ENCODE results near the gene CAMTA1.

Gene CAMTA1

GRCh38 chr1:7108251-7108650 is 323.0 kb downstream of the CAMTA1 start:
- in situ Hi-C loops (cut with HindIII; ENCODE audit: low pct_unique_long_range_greater_than_20kb, low sequenced_read_pairs), result no loop called here
- TF ChIP-seq JUND (IDR thresholded peaks at IDR 0.05; ENCODE audit: low read depth), result no peak
- no peak for DNase-seq (ENCODE audit: low read depth in 1 of 2, low spot score in 1 of 2)

- DNase-seq (ENCODE audit: low read depth in 1 of 2, low spot score in 1 of 2), result no peak
- in situ Hi-C loops (cut with HindIII; ENCODE audit: low pct_unique_long_range_greater_than_20kb, low sequenced_read_pairs), result no loop called here
- TF ChIP-seq JUND (IDR thresholded peaks at IDR 0.05; ENCODE audit: low read depth), result no peak
Measured at GRCh38 chr1:7109901-7110300, 324.6 kb downstream of the CAMTA1 start.

GRCh38 chr1:7110321-7110720 is 325.1 kb downstream of the CAMTA1 start:
- in situ Hi-C loops (cut with HindIII; ENCODE audit: low pct_unique_long_range_greater_than_20kb, low sequenced_read_pairs), result no loop called here
- no peak for TF ChIP-seq JUND (IDR thresholded peaks at IDR 0.05; ENCODE audit: low read depth)
- DNase-seq (ENCODE audit: low read depth in 1 of 2, low spot score in 1 of 2), result no peak

- no peak for TF ChIP-seq JUND (IDR thresholded peaks at IDR 0.05; ENCODE audit: low read depth)
- in situ Hi-C loops (cut with HindIII; ENCODE audit: low pct_unique_long_range_greater_than_20kb, low sequenced_read_pairs), result no loop called here
- no peak for DNase-seq (ENCODE audit: low read depth in 1 of 2, low spot score in 1 of 2)
Measured at GRCh38 chr1:7111853-7112252, 326.6 kb downstream of the CAMTA1 start.

- DNase-seq (ENCODE audit: low read depth in 1 of 2, low spot score in 1 of 2), result no peak
- TF ChIP-seq JUND (IDR thresholded peaks at IDR 0.05; ENCODE audit: low read depth), result no peak
- in situ Hi-C loops (cut with HindIII; ENCODE audit: low pct_unique_long_range_greater_than_20kb, low sequenced_read_pairs), result no loop called here
Measured at GRCh38 chr1:7113136-7113535, 327.9 kb downstream of the CAMTA1 start.

DNA sequence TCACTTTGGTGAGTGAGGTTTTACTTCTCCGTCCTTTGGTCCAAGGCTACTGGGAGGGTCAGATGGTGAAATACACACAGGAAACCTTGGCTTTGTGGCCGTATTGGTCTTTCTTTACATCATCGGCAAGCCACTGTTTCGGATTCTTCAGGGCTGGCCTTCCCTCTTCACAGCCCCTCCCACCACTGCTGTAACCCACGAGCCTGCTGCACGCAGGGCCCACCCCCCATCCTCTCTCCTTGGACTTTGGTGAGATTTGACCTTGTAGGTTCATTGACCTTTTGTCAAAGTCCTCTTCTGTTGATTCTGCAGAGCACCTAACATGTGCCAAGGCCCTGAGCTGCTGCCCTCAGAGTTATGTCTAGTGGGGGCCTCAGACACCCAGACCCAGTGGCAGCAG is 328.6 kb downstream of the CAMTA1 start:
- DNase-seq (ENCODE audit: low read depth in 1 of 2, low spot score in 1 of 2), result no peak
- in situ Hi-C loops (cut with HindIII; ENCODE audit: low pct_unique_long_range_greater_than_20kb, low sequenced_read_pairs), result no loop called here
- no peak for TF ChIP-seq JUND (IDR thresholded peaks at IDR 0.05; ENCODE audit: low read depth)

DNA sequence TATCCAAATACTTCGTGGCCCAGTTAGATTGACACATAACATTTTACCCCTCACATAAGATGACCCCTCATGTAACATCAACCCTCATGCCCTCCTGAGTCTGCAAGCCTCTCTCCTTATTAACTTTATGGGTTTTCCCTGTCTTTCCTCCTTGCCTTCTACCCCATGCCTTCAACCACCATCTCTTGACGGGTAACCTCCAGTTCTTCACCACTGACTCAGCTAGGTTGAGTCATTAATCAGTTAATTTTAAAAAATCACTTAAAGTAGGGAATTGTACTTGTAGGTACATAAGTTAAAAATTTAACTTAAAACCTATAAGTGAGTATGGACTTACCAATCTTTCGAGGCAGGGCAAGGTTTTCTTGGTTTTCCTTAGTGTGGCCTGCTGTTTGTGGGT is 330.7 kb downstream of the CAMTA1 start:
- no peak for DNase-seq (ENCODE audit: low read depth in 1 of 2, low spot score in 1 of 2)
- in situ Hi-C loops (cut with HindIII; ENCODE audit: low pct_unique_long_range_greater_than_20kb, low sequenced_read_pairs), result no loop called here
- no peak for TF ChIP-seq JUND (IDR thresholded peaks at IDR 0.05; ENCODE audit: low read depth)

GRCh38 chr1:7117399-7118281 is 332.4 kb downstream of the CAMTA1 start:
- peak; percentile 16 to 84 for DNase-seq (ENCODE audit: low read depth in 1 of 2, low spot score in 1 of 2)
- in situ Hi-C loops (cut with HindIII; ENCODE audit: low pct_unique_long_range_greater_than_20kb, low sequenced_read_pairs), result no loop called here
- no peak for TF ChIP-seq JUND (IDR thresholded peaks at IDR 0.05; ENCODE audit: low read depth)

- in situ Hi-C loops (cut with HindIII; ENCODE audit: low pct_unique_long_range_greater_than_20kb, low sequenced_read_pairs), result no loop called here
- no peak for TF ChIP-seq JUND (IDR thresholded peaks at IDR 0.05; ENCODE audit: low read depth)
Measured at GRCh38 chr1:7119156-7119555, 333.9 kb downstream of the CAMTA1 start.

DNA sequence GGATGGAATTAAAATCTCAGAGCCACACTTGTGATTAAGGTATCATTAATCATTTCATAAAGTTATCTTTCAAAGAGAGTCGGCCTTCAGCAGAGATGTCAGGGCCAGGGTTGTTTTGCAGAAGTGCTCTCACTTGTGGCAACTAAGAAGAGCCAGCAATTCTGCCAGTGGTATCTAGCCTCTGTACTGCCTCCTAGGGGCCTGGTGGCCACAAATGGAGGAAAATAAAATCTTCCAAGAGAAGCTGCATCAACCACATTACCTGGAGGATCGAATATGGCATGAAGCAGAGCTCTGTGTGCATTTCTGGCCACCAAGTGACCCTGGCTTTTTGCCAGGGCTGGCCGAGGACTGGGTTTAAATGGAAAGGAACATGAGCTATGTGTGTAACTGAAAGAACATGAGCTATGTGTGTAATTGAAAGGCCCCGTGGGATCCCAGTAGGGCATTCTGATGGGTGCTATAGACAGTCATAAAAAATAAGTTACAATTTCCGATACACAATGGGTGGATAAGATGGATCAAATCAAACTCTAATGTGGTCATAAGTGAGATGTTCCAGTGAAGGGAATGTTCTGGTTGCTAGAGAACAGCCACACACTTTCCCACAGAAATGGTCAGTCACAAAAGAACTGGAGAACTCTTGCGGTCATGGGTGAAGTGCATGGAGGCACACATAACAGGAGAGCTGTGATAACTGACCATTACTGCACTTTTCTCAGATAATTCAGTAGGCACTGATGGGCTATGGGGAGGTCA is 335.8 kb downstream of the CAMTA1 start:
- no peak for TF ChIP-seq JUND (IDR thresholded peaks at IDR 0.05; ENCODE audit: low read depth)
- in situ Hi-C loops (cut with HindIII; ENCODE audit: low pct_unique_long_range_greater_than_20kb, low sequenced_read_pairs), result no loop called here
- DNase-seq (ENCODE audit: low read depth in 1 of 2, low spot score in 1 of 2), result no peak

More at GRCh38 chr1:7119156-7119555, 333.9 kb downstream of the CAMTA1 start:
- DNase-seq (ENCODE audit: low read depth in 1 of 2, low spot score in 1 of 2), result no peak

DNA sequence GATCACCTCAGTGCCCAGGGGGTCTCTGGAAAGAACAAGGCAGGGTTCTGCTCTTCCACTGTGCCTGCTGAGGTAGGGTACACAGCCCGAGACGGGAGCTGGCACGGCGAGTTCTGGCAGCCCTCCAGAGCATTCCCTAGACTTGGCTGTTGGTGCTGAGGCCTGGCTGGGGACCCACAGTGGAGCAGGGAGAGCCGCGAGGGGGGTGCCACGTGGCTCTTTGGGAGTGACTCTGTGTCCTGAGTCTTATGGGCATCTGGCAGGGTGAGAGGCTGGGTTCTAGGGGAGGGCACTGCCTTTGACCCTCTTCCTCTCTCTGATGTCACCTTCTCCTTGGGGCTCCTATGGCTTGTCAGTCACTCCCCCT is 336.4 kb downstream of the CAMTA1 start:
- TF ChIP-seq JUND (IDR thresholded peaks at IDR 0.05; ENCODE audit: low read depth), result no peak
- in situ Hi-C loops (cut with HindIII; ENCODE audit: low pct_unique_long_range_greater_than_20kb, low sequenced_read_pairs), result no loop called here
- no peak for DNase-seq (ENCODE audit: low read depth in 1 of 2, low spot score in 1 of 2)

- in situ Hi-C loops (cut with HindIII; ENCODE audit: low pct_unique_long_range_greater_than_20kb, low sequenced_read_pairs), result no loop called here
- TF ChIP-seq JUND (IDR thresholded peaks at IDR 0.05; ENCODE audit: low read depth), result no peak
- DNase-seq (ENCODE audit: low read depth in 1 of 2, low spot score in 1 of 2), result no peak
Measured at GRCh38 chr1:7127322-7128075, 342.2 kb downstream of the CAMTA1 start.
